Measurements from ENCODE around the gene OSBPL5. TPM values are rescaled to one million over a fixed set of nuclear protein-coding genes. Genes with fewer than 3 reads are reported as not detected.
A peak's percentile ranks its signal among the peaks of the same experiment; 100 is the strongest.

OSBPL5 gene
- total RNA-seq, 2 donors from 2014 or later, result 61.2 to 84.0 TPM

- intact Hi-C loops (cut with DNase I), result loop anchor here in 1 of 2 donors (5.0 kb wide), 1 partner anchor 36 kb away; no protein-coding TSS in a partner anchor
- DNase-seq (ENCODE audit: low spot score), result no peak
These were observed 109.2 kb downstream of the OSBPL5 start for GRCh38 chr11:3055891-3056290.

GRCh38 chr11:3052567-3052966 is 112.5 kb downstream of the OSBPL5 start:
- DNase-seq (ENCODE audit: low spot score), result no peak
- intact Hi-C loops (cut with DNase I), result no loop called here

GRCh38 chr11:3052109-3052479 is 113.0 kb downstream of the OSBPL5 start:
- intact Hi-C loops (cut with DNase I), result no loop called here
- DNase-seq (ENCODE audit: low spot score), result no peak

GRCh38 chr11:3051196-3052108 is 113.7 kb downstream of the OSBPL5 start:
- no peak for DNase-seq (ENCODE audit: low spot score)
- intact Hi-C loops (cut with DNase I), result no loop called here

- DNase-seq (ENCODE audit: low spot score), result no peak
- intact Hi-C loops (cut with DNase I), result no loop called here
These were observed 114.5 kb downstream of the OSBPL5 start for GRCh38 chr11:3050386-3051195.

- peak; percentile 96 for DNase-seq (ENCODE audit: low spot score)
- intact Hi-C loops (cut with DNase I), result loop anchor here in 1 of 2 donors (10.0 kb wide), 1 partner anchor 175 kb away; no protein-coding TSS in a partner anchor
These were observed 115.5 kb downstream of the OSBPL5 start for GRCh38 chr11:3049430-3050243.

- no peak for DNase-seq (ENCODE audit: low spot score)
- intact Hi-C loops (cut with DNase I), result loop anchor here in 1 of 2 donors (10.0 kb wide), 1 partner anchor 177 kb away; no protein-coding TSS in a partner anchor
These were observed 117.5 kb downstream of the OSBPL5 start for GRCh38 chr11:3047637-3048036.

GRCh38 chr11:3046641-3047040 is 118.5 kb downstream of the OSBPL5 start:
- DNase-seq (ENCODE audit: low spot score), result no peak
- intact Hi-C loops (cut with DNase I), result loop anchor here in 1 of 2 donors (10.0 kb wide), 1 partner anchor 178 kb away; no protein-coding TSS in a partner anchor

GRCh38 chr11:3046190-3046589 is 118.9 kb downstream of the OSBPL5 start:
- DNase-seq (ENCODE audit: low spot score), result no peak
- intact Hi-C loops (cut with DNase I), result loop anchor here in 1 of 2 donors (10.0 kb wide), 1 partner anchor 179 kb away; no protein-coding TSS in a partner anchor

- intact Hi-C loops (cut with DNase I), result loop anchor here in 1 of 2 donors (10.0 kb wide), 1 partner anchor 180 kb away; no protein-coding TSS in a partner anchor
- no peak for DNase-seq (ENCODE audit: low spot score)
These were observed 120.2 kb downstream of the OSBPL5 start for GRCh38 chr11:3044915-3045314.

GRCh38 chr11:3044004-3044403 is 121.1 kb downstream of the OSBPL5 start:
- intact Hi-C loops (cut with DNase I), result loop anchor here in 1 of 2 donors (10.0 kb wide), 1 partner anchor 181 kb away; no protein-coding TSS in a partner anchor

GRCh38 chr11:3043315-3043871 is 121.7 kb downstream of the OSBPL5 start:
- intact Hi-C loops (cut with DNase I), result loop anchor here in 1 of 2 donors (10.0 kb wide), 1 partner anchor 181 kb away; no protein-coding TSS in a partner anchor
- peak; percentile 91 for DNase-seq (ENCODE audit: low spot score)

More at GRCh38 chr11:3044004-3044403, 121.1 kb downstream of the OSBPL5 start:
- DNase-seq (ENCODE audit: low spot score), result no peak

GRCh38 chr11:3042496-3043314 is 122.4 kb downstream of the OSBPL5 start:
- intact Hi-C loops (cut with DNase I), result loop anchor here in 1 of 2 donors (10.0 kb wide), 1 partner anchor 182 kb away; no protein-coding TSS in a partner anchor
- DNase-seq (ENCODE audit: low spot score), result no peak

GRCh38 chr11:3041699-3042441 is 123.2 kb downstream of the OSBPL5 start:
- DNase-seq (ENCODE audit: low spot score), result no peak
- intact Hi-C loops (cut with DNase I), result loop anchor here in 1 of 2 donors (10.0 kb wide), 1 partner anchor 183 kb away; no protein-coding TSS in a partner anchor

GRCh38 chr11:3040881-3041280 is 124.2 kb downstream of the OSBPL5 start:
- intact Hi-C loops (cut with DNase I), result loop anchor here in 1 of 2 donors (10.0 kb wide), 1 partner anchor 184 kb away; no protein-coding TSS in a partner anchor
- DNase-seq (ENCODE audit: low spot score), result no peak

- intact Hi-C loops (cut with DNase I), result loop anchor here (1.0 to 2.0 kb wide), 2 partner anchors 53 kb away; no protein-coding TSS in a partner anchor
- DNase-seq (ENCODE audit: low spot score), result no peak
These were observed 127.2 kb downstream of the OSBPL5 start for GRCh38 chr11:3037945-3038271.

Data from posterior vena cava (tissue), 2 donors.